SKM-1 (cell line): ENCODE results near the gene TMEM258.

Experiments used
- DNase-seq: peaks from one replicate; lab custom pipeline; 2025; ENCODE audit not compliant: unreplicated experiment; lab: John Stamatoyannopoulos, UW

TMEM258 gene

DNA sequence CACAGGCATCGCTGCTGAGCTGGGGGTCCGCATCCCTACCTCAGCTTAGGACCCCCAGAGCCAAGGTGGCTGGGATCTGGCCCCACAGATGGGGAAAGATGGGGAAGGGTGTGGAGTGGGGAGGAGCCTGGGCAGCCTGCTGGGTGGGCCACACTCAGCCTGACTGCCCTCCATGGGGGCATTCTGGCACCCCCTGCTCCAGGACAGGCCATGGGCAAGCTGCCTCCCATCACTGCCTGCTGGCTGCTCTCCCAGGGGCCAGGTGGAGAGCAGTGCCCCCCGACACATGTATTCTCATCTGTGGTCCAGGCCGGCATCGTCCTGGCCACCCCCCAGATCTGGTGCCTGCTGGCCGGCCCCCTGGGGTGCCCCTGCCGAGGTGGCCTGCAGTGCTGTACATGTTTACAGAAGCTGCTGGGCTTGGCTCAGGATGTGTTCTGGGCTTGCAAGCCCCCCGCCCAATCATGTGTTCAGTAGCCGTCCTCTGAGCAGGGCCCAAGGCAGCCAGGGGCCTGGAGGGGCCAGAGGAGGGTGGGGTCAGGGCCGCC, 47.7 kb downstream of the TMEM258 start:
- DNase-seq, result no peak

DNA sequence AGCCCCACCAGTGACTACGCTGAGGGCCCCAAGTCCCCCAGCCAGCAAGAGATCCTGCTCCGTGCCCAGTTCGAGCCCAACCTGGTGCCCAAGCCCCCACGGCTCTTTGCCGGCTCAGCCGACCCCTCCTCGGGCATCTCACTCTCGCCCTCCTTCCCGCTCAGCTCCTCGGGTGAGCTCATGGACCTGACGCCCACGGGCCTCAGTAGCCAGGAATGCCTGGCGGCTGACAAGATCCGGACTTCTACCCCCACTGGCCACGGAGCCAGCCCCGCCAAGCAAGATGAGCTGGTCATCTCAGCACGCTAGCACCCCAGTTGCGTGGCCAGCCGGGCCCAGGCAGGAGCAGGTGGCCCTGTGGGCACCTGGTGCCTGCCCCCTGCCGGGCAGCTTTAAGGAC, 48.2 kb downstream of the TMEM258 start:
- DNase-seq, result no peak

- DNase-seq, result no peak
These were observed 48.8 kb downstream of the TMEM258 start for GRCh38 chr11:61743486-61744095.

GRCh38 chr11:61742391-61742790, 50.0 kb downstream of the TMEM258 start:
- DNase-seq, result no peak

- DNase-seq, result no peak
These were observed 52.4 kb downstream of the TMEM258 start for GRCh38 chr11:61739966-61740365.

- no peak for DNase-seq
These were observed 53.0 kb downstream of the TMEM258 start for GRCh38 chr11:61739413-61739812.
